Measurements from ENCODE around the gene DBP.
A peak's percentile ranks its signal among the peaks of the same experiment; 100 is the strongest.
"Not testable (repeated sequence)": the region's sequence is repeated elsewhere in the genome, so short reads cannot be mapped to it uniquely, and the experiment has no call there.

DBP gene

GRCh38 chr19:48635263-48635965 lies 1.8 kb downstream of the DBP start:
- peak overlapping the region; percentile 73 for H3K4me3 ChIP-seq (ENCODE audit: low read depth, low read length)
- peak; percentile 82 for DNase-seq (ENCODE audit: low read depth)
- no peak for TF ChIP-seq CTCF (IDR thresholded peaks at IDR 0.05; ENCODE audit: insufficient read depth, low read depth, low read length, missing control alignments)

GRCh38 chr19:48634424-48635262 lies 2.5 kb downstream of the DBP start:
- H3K4me3 ChIP-seq (ENCODE audit: low read depth, low read length): peak overlapping the region; percentile 65
- DNase-seq (ENCODE audit: low read depth): peak; percentile 98
- no peak for TF ChIP-seq CTCF (IDR thresholded peaks at IDR 0.05; ENCODE audit: insufficient read depth, low read depth, low read length, missing control alignments)

- peak overlapping the region; percentile 55 for H3K4me3 ChIP-seq (ENCODE audit: low read depth, low read length)
- no peak for DNase-seq (ENCODE audit: low read depth)
- TF ChIP-seq CTCF (IDR thresholded peaks at IDR 0.05; ENCODE audit: insufficient read depth, low read depth, low read length, missing control alignments): no peak
Measured at GRCh38 chr19:48634036-48634342, 3.2 kb downstream of the DBP start.

- peak overlapping the region; percentile 55 for H3K4me3 ChIP-seq (ENCODE audit: low read depth, low read length)
- TF ChIP-seq CTCF (IDR thresholded peaks at IDR 0.05; ENCODE audit: insufficient read depth, low read depth, low read length, missing control alignments): no peak
- peak; percentile 31 for DNase-seq (ENCODE audit: low read depth)
Measured at GRCh38 chr19:48633148-48634035, 3.8 kb downstream of the DBP start.

- TF ChIP-seq CTCF (IDR thresholded peaks at IDR 0.05; ENCODE audit: insufficient read depth, low read depth, low read length, missing control alignments): no peak
- no peak overlapping the region for H3K4me3 ChIP-seq (ENCODE audit: low read depth, low read length)
- DNase-seq (ENCODE audit: low read depth): no peak
Measured at GRCh38 chr19:48632692-48633147, 4.5 kb downstream of the DBP start.

GRCh38 chr19:48632286-48632685 lies 4.9 kb downstream of the DBP start:
- not testable (repeated sequence) for H3K4me3 ChIP-seq (ENCODE audit: low read depth, low read length); DNase-seq (ENCODE audit: low read depth)

- peak; percentile 20 for DNase-seq (ENCODE audit: low read depth)
- TF ChIP-seq CTCF (IDR thresholded peaks at IDR 0.05; ENCODE audit: insufficient read depth, low read depth, low read length, missing control alignments): no peak
- H3K4me3 ChIP-seq (ENCODE audit: low read depth, low read length): no peak overlapping the region
Measured at GRCh38 chr19:48631225-48631624, 6.0 kb downstream of the DBP start.

Measured in GM12865 (cell line).